Measurements from ENCODE around the gene SPHK2.

SPHK2 gene

GRCh38 chr19:48627201-48627864 is 8.0 kb downstream of the SPHK2 start:
- Histone ChIP-seq H2AFZ (ENCODE audit: low read depth, low read length) (no peak overlapping the region), H3K4me1 (ENCODE audit: low read length) (peaks cover 19% of the 10 kb centered on the region), H3K9me3 (ENCODE audit: insufficient read depth, low read length) (no peaks in the 10 kb centered on the region), H3K4me2 (ENCODE audit: low read length) (no peak overlapping the region), H4K20me1 (ENCODE audit: insufficient read depth, low read length) (no peaks in the 10 kb centered on the region), H3K27me3 (ENCODE audit: low read depth, low read length) (no peaks in the 10 kb centered on the region), H3K36me3 (replicated peaks; ENCODE audit: low read depth, low read length) (peaks cover 23% of the 10 kb centered on the region), H3K9ac (ENCODE audit: low read length) (no peak overlapping the region), H3K27ac (ENCODE audit: low read length) (no peak overlapping the region), H3K79me2 (ENCODE audit: low read length) (peaks cover 27% of the 10 kb centered on the region), H3K4me3 (ENCODE audit: low read length) (no peak overlapping the region)
- TF ChIP-seq EZH2phosphoT487 (IDR thresholded peaks at IDR 0.05; ENCODE audit: low read depth) (no peak), CTCF (IDR thresholded peaks at IDR 0.05; ENCODE audit: low read depth, low read length) (no peak)

GRCh38 chr19:48627865-48628314 is 8.6 kb downstream of the SPHK2 start:
- no peak overlapping the region for H3K27ac ChIP-seq (ENCODE audit: low read length)
- no peak overlapping the region for H3K9ac ChIP-seq (ENCODE audit: low read length)
- no peak overlapping the region for H3K4me3 ChIP-seq (ENCODE audit: low read length)
- H3K27me3 ChIP-seq (ENCODE audit: low read depth, low read length) = no peaks in the 10 kb centered on the region
- no peaks in the 10 kb centered on the region for H4K20me1 ChIP-seq (ENCODE audit: insufficient read depth, low read length)
- no peak overlapping the region for H2AFZ ChIP-seq (ENCODE audit: low read depth, low read length)
- peaks cover 19% of the 10 kb centered on the region for H3K4me1 ChIP-seq (ENCODE audit: low read length)
- TF ChIP-seq EZH2phosphoT487 (IDR thresholded peaks at IDR 0.05; ENCODE audit: low read depth) (no peak), CTCF (IDR thresholded peaks at IDR 0.05; ENCODE audit: low read depth, low read length) (no peak)
- peaks cover 23% of the 10 kb centered on the region for H3K36me3 ChIP-seq (replicated peaks; ENCODE audit: low read depth, low read length)
- H3K9me3 ChIP-seq (ENCODE audit: insufficient read depth, low read length) = no peaks in the 10 kb centered on the region
- no peak overlapping the region for H3K4me2 ChIP-seq (ENCODE audit: low read length)
- H3K79me2 ChIP-seq (ENCODE audit: low read length) = peaks cover 27% of the 10 kb centered on the region

GRCh38 chr19:48628486-48629296 is 9.4 kb downstream of the SPHK2 start:
- Histone ChIP-seq H3K79me2 (ENCODE audit: low read length) (peaks cover 26% of the 10 kb centered on the region), H2AFZ (ENCODE audit: low read depth, low read length) (no peak overlapping the region), H3K4me3 (ENCODE audit: low read length) (no peak overlapping the region), H3K36me3 (replicated peaks; ENCODE audit: low read depth, low read length) (peaks cover 23% of the 10 kb centered on the region), H4K20me1 (ENCODE audit: insufficient read depth, low read length) (no peaks in the 10 kb centered on the region), H3K9ac (ENCODE audit: low read length) (no peak overlapping the region), H3K27me3 (ENCODE audit: low read depth, low read length) (no peaks in the 10 kb centered on the region), H3K4me1 (ENCODE audit: low read length) (peaks cover 22% of the 10 kb centered on the region), H3K4me2 (ENCODE audit: low read length) (no peak overlapping the region), H3K9me3 (ENCODE audit: insufficient read depth, low read length) (no peaks in the 10 kb centered on the region), H3K27ac (ENCODE audit: low read length) (no peak overlapping the region)
- TF ChIP-seq EZH2phosphoT487 (IDR thresholded peaks at IDR 0.05; ENCODE audit: low read depth) (no peak), CTCF (IDR thresholded peaks at IDR 0.05; ENCODE audit: low read depth, low read length) (no peak)

- Histone ChIP-seq H2AFZ (ENCODE audit: low read depth, low read length) (no peak overlapping the region), H3K4me3 (ENCODE audit: low read length) (no peak overlapping the region), H3K9me3 (ENCODE audit: insufficient read depth, low read length) (no peaks in the 10 kb centered on the region), H3K4me1 (ENCODE audit: low read length) (peaks cover 26% of the 10 kb centered on the region), H4K20me1 (ENCODE audit: insufficient read depth, low read length) (no peaks in the 10 kb centered on the region), H3K27ac (ENCODE audit: low read length) (no peak overlapping the region), H3K36me3 (replicated peaks; ENCODE audit: low read depth, low read length) (peaks cover 23% of the 10 kb centered on the region), H3K79me2 (ENCODE audit: low read length) (peaks cover 28% of the 10 kb centered on the region), H3K4me2 (ENCODE audit: low read length) (no peak overlapping the region), H3K9ac (ENCODE audit: low read length) (no peak overlapping the region), H3K27me3 (ENCODE audit: low read depth, low read length) (no peaks in the 10 kb centered on the region)
- TF ChIP-seq CTCF (IDR thresholded peaks at IDR 0.05; ENCODE audit: low read depth, low read length) (no peak), EZH2phosphoT487 (IDR thresholded peaks at IDR 0.05; ENCODE audit: low read depth) (no peak)
These were observed 9.9 kb downstream of the SPHK2 start for GRCh38 chr19:48629297-48629598.
